ENCODE measurements around the gene GAB2. TPM values are rescaled to one million over a fixed set of nuclear protein-coding genes. Genes with fewer than 3 reads are reported as not detected.

Gene GAB2
- total RNA-seq, 1 donor from 2014 or later: 6.6 TPM

DNA sequence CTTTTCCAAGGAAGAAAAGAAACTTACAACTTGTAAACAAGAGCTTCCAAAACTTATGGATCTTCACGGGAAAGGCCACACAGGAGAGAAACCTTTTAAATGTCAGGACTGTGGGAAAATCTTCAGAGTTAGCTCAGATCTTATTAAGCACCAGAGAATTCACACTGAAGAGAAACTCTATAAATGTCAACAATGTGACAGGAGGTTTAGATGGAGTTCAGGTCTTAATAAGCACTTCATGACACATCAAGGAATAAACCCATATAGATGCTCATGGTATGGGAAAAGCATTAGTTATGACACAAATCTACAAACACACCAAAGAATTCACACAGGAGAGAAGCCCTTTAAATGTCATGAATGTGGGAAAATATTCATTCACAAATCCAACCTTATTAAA lies 32.4 kb downstream of the GAB2 start:
- TF ChIP-seq, protein P1, sequence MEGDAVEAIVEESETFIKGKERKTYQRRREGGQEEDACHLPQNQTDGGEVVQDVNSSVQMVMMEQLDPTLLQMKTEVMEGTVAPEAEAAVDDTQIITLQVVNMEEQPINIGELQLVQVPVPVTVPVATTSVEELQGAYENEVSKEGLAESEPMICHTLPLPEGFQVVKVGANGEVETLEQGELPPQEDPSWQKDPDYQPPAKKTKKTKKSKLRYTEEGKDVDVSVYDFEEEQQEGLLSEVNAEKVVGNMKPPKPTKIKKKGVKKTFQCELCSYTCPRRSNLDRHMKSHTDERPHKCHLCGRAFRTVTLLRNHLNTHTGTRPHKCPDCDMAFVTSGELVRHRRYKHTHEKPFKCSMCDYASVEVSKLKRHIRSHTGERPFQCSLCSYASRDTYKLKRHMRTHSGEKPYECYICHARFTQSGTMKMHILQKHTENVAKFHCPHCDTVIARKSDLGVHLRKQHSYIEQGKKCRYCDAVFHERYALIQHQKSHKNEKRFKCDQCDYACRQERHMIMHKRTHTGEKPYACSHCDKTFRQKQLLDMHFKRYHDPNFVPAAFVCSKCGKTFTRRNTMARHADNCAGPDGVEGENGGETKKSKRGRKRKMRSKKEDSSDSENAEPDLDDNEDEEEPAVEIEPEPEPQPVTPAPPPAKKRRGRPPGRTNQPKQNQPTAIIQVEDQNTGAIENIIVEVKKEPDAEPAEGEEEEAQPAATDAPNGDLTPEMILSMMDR (IDR thresholded peaks at IDR 0.05; ENCODE audit: insufficient read depth, low read length, severe bottlenecking): no peak
- no peak for FAIRE-seq
- Histone ChIP-seq H3K36me3 (ENCODE audit: control insufficient read depth, insufficient read depth, low read length) (no peaks in the 10 kb centered on the region), H3K4me3 (ENCODE audit: low read depth, low read length) (no peak overlapping the region), H3K27me3 (ENCODE audit: control insufficient read depth, insufficient read depth, low read length) (no peaks in the 10 kb centered on the region)
- DNase-seq (ENCODE audit: low read depth): no peak

DNA sequence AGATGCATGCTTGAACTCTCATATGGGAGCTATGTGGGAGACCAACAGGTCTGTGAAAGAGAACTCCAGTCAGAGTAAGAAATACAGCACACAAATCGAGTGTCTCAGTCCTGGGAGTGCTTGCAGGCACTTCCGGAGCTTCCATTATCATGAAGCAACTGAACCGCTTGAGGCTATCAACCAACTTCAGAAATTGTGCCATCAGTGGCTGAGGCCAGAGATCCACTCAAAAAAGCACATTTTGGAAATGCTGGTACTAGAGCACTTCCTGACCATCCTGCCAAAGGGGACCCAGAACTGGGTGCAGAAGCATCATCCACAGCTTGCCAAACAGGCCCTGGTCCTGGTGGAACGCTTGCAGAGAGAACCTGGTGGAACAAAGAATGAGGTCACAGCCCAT lies 33.4 kb downstream of the GAB2 start:
- DNase-seq (ENCODE audit: low read depth) (no peak), FAIRE-seq (no peak)
- Histone ChIP-seq H3K4me3 (ENCODE audit: low read depth, low read length) (no peak overlapping the region), H3K27me3 (ENCODE audit: control insufficient read depth, insufficient read depth, low read length) (no peaks in the 10 kb centered on the region), H3K36me3 (ENCODE audit: control insufficient read depth, insufficient read depth, low read length) (no peaks in the 10 kb centered on the region)
- TF ChIP-seq, protein P1 (IDR thresholded peaks at IDR 0.05; ENCODE audit: insufficient read depth, low read length, severe bottlenecking): no peak

DNA sequence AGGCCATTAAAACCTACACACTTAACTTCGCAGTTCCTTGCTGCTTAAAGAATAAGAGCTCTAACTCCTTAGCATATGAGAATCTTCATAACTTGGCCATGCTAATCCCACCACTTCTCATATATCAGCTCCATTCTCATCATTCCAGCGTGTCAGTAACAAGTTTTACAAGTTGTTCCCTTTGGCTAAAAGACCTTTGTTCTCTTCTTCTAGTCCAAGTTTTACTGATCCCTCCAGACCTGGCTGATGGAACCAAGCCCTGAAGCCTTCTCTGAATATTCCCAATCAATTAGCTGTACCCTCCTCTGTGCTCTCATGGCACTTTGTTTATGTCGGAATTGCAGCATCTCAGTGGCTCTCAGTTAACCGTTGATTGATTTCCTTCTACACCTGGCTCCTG lies 35.8 kb downstream of the GAB2 start:
- DNase-seq (ENCODE audit: low read depth) (no peak), FAIRE-seq (no peak)
- Histone ChIP-seq H3K36me3 (ENCODE audit: control insufficient read depth, insufficient read depth, low read length) (no peaks in the 10 kb centered on the region), H3K4me3 (ENCODE audit: low read depth, low read length) (no peak overlapping the region), H3K27me3 (ENCODE audit: control insufficient read depth, insufficient read depth, low read length) (no peaks in the 10 kb centered on the region)
- TF ChIP-seq, protein P1 (IDR thresholded peaks at IDR 0.05; ENCODE audit: insufficient read depth, low read length, severe bottlenecking): no peak

DNA sequence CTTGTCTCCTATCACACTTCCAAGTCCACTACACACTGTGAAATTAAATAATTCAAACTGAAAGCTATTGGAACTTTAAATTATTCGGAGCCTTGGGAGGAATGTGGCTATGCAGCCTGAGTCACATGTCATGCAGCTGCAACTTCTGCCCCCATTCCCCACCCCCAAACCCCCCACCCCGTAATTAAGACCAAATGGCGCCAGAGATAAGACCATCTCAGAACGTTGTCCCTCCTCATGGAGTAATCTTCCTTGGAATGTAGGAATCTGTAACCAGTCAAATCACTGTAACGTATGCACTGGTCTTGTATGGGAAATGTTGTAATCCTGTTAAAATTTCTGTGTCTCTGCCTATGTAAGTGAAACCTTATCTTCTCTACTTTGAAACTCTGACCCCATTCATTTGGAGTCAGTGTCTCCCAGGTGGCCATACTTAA lies 37.0 kb downstream of the GAB2 start:
- TF ChIP-seq, protein P1 (IDR thresholded peaks at IDR 0.05; ENCODE audit: insufficient read depth, low read length, severe bottlenecking): no peak
- DNase-seq (ENCODE audit: low read depth) (no peak), FAIRE-seq (no peak)
- Histone ChIP-seq H3K36me3 (ENCODE audit: control insufficient read depth, insufficient read depth, low read length) (no peaks in the 10 kb centered on the region), H3K4me3 (ENCODE audit: low read depth, low read length) (no peak overlapping the region), H3K27me3 (ENCODE audit: control insufficient read depth, insufficient read depth, low read length) (no peaks in the 10 kb centered on the region)

DNA sequence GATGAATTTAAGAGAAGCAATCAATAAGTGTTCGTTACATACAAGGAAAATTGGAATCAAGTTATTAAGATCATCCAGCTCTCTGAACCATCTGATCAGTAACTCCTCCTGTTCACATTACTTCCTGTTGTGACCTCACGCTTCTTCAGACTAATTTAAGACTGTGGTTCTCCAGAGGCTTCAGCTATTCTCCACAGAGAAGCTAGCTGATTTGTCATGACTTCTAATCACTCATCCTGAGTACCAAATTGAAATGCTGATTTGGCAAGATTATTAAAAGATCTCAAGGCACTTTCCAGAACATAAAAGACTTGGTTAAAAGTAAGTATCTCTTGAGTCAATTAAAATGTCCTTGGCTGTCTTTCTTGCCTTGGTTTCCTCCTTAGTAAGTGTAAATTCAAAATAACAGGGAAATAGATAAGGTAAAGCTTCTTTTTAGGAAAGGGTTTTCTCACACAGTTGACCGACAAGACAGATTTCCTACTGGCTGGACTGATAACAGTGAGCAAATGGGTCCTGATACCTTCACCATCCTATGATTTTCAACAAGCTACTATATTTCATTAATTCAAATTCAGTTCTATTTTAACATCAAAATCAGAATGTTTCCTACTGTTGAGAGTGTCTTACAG lies 38.5 kb downstream of the GAB2 start:
- DNase-seq (ENCODE audit: low read depth): no peak
- H3K36me3 ChIP-seq (ENCODE audit: control insufficient read depth, insufficient read depth, low read length): no peaks in the 10 kb centered on the region
- no peak overlapping the region for H3K4me3 ChIP-seq (ENCODE audit: low read depth, low read length)
- FAIRE-seq: no peak
- TF ChIP-seq, protein P1 (IDR thresholded peaks at IDR 0.05; ENCODE audit: insufficient read depth, low read length, severe bottlenecking): no peak
- H3K27me3 ChIP-seq (ENCODE audit: control insufficient read depth, insufficient read depth, low read length): no peaks in the 10 kb centered on the region
